Head of caudate nucleus (tissue), 42 donors: ENCODE results near the gene XPNPEP1.

Experiments used
- DNase-seq, 42 donors: peaks; one replicate each; pipeline versions ENCODE4 v3.0.0 to v3.0.0-alpha.2; 2020 to 2021; ENCODE audit warnings: mixed read lengths in 7 of 42
- intact Hi-C: fragments of 100-400 bp; cut with DNase I; formaldehyde crosslinking; loops from one replicate; pipeline ENCODE4 v1.15.0; 2022

Gene XPNPEP1

DNA sequence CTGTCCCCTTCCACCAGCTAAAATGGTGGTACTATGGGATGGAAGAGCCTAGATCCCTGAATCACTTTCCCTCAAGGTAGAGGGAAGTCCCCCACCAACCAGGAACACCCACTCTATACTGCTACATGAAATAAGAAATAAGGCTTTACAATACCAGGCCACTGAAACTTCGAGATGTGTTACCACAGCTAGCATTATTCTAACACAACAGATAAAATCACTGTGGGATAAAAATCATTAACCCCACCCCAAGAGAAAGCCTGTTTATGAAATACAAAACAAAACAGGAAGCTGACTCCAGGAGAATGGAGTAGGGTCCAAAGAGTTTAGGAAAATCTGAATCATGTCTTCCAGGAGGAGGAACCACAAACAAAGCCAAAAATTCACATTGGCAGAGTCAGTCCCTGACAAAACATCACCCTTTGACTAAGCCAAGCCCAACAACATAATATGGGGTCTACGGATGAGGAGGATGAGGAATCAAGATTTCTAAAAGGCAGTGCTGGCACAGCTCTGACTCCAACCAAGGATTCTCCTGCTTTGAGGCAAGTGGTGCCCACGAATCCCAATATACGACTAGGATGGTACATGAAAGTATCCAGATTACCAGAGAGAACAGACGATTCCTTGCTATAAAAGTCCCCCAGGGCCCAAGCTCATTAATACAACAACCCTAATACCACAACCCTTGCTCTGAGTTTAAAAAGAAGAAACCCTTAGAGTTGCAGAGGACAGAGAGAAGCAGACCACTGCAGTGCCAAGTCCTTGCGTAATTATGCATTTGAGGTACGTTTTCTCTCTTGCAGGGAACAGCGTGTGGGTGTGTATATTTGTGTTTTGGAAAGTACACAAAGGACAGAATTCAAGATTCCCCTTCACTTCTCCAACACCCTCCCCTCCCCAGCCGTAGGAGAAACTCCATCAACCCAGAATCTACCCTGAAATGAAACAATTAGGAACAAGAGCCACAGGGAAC lies 23.7 kb downstream of the XPNPEP1 start:
- intact Hi-C loops = no loop called here

DNA sequence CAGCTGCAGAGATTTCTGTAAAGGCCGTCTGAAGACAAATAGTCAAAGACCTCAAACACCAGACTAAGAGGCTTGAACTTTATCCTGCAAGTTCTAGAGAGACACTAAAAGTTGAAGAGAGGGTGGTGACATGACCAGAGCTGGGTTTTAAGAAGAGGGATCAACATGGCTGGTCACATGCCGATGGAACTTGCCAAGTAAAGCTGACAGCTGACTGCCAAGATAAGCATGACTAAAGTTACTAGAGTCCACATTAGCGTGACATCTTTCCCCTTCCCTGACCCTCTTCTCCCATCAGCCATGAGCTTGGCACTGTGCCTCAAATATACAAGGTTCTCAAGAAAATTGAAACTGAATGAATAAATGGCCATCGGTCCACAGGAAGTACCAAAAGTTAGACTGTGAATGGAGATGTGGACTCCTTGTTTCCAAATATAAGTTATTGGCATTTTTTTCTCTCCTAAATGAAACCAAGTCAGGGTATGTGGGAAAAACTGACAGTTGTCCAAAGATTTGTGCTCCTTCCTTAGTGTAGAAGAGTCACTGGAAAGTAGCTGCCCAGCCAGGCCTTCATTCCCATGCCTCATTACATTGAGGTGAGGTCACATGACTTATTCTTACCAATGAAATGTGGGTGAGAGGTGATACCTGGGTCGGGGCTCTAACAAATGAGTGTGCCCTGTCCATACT lies 24.5 kb downstream of the XPNPEP1 start:
- DNase-seq = no peak
- intact Hi-C loops = no loop called here

More for the DNA sequence above, 23.7 kb downstream of the XPNPEP1 start:
- no peak for DNase-seq

DNA sequence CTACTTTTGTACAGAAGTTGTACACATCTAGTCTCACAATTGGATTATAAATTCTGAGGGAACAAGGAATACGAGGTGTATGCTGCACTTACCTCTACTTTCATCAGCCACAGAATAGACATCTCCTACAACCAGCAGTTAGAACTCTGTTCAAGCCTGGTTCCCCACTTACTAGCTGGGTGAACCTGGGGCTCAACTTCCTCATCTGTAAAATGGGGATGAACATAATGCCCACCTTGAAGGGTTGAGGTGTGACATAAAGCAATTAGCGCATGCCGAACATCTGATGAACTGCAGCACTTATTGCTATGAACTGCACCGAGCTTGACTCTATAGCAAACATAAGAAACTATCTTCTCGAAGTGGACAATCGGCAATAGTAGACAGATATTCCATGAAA lies 25.3 kb downstream of the XPNPEP1 start:
- DNase-seq = no peak
- intact Hi-C loops = no loop called here

DNA sequence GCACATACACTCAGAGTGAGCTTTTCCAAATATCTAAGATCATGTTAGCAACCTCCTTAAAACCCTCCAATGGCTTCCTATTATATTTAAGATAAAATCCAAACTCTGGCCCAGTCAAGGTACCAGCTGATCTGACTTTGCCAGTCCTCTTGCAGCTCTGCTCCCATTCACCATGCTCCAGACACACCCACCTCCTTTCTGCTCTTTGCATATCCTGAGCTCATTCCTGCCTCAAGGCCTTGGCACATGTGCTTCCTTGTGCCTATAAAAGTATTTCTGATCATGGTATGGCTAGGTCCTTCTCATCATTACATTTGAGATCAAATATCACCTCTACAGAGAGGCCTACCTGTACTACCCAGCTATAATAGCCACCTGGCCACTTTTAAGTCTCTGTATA lies 27.5 kb downstream of the XPNPEP1 start:
- DNase-seq = peak in 3 of 42 donors; percentile 19 to 53 (median 28)
- intact Hi-C loops = no loop called here

DNA sequence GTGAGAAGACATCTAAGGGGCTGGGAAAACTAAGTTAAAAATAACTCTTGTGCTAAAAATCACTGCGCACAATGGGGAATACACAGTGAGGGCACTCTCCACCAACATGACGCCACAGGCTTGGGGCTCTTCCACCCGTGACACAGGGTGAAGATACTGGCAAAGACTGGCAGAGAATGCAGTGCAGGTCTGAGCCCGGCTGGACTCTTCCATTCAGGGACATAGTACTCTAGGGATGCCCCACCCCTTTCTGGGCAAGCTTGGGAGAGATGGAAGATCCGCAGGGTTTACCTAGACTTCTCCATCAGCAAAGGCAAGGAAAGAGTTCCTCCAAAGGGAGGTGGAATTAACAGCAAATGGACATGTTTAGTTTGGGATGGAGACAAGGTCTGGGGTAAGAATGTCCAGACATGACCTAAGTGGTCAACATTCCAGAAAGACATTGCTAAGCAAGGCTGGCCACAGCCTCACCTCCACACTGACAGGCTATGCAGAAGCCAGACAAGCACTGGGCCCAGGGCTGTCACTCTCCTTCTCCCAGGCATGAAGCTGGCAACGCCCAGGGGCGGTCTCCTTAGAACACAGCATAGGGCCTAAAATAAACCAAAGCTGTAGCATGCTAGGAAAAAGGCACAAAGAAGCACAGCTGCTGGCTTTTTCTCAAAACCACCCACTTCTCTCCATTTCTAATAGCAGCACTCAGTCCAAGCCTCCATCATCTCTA lies 28.1 kb downstream of the XPNPEP1 start:
- DNase-seq = peak in 32 of 42 donors; percentile 24 to 80 (median 56)
- intact Hi-C loops = no loop called here

DNA sequence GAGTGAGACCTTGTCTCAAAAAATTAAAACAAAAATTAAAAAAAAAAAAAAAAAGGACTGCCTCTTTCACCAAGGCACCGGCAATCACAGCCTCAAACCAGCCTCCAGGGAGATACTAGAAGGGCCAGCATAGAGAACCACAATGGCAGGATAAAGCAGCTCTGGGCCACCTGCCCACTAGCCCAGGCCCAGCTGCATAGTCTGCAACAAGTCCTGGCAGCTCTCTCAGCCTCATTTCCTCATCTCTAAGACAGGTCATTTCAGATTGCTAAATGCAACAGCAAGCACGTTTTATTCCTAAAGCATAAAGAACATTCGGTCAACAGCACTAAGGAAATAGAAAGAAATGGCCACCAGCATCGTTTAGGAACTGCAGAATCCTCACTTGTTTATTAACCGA lies 28.8 kb downstream of the XPNPEP1 start:
- intact Hi-C loops = no loop called here
- DNase-seq = peak; percentile 41 to 87 (median 70)

DNA sequence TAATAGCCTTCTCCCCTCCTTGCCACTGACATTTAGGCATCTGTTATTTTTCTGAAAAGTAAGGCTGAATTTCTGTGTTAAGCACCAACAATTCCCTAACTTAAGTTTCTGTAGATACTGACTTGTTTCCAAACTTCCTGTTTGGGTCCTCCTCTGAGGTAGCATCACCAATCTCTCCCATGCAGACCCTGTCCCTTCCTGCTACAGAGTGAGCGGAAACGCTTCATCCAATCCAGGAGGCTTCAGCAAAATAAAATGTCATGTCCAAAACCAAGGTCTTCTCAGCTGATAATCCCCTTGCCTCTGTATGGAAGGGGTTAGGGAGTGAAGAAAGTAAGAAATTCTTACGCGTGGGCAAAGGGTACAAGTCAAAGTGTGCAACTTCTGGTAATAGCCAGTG lies 29.9 kb downstream of the XPNPEP1 start:
- intact Hi-C loops = no loop called here
- DNase-seq = no peak

DNA sequence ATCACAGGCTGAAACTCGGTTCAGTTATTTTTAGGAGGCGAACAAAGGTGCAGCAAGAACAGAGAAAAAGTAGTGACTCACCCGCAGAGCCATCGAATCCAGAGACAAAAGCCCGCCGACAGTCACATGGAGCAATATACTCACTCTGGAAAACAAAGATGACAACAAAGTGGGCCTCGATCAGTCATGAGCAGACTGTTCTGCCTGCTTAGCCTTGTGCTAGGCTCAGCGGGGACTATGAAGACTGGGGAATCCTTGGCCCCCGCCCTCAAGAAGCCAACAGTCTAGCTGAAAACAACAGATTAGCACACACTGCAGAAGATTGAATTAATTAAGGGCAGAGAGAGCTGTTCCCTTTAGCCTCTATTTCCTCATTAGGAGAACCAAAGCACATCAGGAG lies 30.4 kb downstream of the XPNPEP1 start:
- intact Hi-C loops = no loop called here
- DNase-seq = peak in 41 of 42 donors; percentile 28 to 91 (median 68)

DNA sequence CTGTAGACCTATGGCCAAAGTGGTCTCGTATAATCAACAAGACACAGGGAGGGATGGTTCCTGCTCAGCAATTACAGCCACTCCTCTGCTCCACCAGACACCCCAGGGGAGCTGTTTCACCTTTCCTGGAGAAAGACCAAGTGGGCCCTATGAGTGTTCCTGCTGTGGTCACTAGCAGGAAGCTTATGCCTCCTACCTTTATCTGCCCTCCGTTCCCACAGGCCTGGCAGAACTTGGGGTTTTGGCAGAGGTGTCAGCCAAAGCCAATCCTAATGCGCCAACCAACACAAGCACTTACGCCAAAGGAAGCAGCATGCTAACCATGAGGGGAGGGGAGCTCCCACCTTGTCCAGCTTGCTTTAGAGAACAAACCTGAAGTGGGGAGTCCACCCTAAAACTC lies 31.2 kb downstream of the XPNPEP1 start:
- intact Hi-C loops = no loop called here

DNA sequence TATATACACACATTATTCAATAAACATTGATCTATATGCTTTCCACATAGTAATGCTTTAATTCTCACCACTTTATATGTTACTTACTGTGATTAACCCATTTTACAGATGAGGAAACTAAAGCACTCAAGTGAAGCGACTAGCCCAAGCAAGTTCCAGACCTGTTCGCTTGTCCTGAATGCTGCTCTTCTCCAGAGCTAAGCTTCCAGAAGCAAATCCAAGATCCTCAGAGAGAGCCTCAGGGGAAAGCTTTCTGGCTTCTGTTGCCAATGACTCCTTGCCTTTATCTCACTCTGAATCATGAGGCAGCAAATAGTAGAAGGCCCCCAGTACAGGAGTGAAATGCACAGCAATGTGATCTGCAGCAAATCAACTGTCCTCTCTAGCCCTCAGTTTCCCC lies 32.2 kb downstream of the XPNPEP1 start:
- DNase-seq = no peak
- intact Hi-C loops = no loop called here

More for the DNA sequence above, 31.2 kb downstream of the XPNPEP1 start:
- DNase-seq = no peak

DNA sequence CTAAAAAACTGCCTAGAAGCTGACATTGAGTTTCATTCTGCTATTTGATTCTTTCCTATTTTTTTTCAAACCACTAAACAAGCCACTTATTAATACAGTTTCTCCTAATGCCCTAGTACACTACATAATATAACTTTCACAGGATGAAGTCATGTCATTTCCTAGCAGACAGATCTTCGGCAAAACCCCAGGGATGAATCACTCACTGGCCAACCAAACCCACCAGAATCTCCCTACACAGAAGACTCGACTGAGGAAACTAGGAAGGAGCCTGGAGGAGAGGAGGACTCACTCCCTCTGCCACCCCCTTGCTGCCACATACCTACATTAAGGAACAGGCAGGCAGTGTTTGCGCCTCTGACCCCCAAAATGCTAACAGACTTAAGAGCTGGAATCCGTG lies 33.4 kb downstream of the XPNPEP1 start:
- DNase-seq = no peak
- intact Hi-C loops = loop anchor here (5.0 to 10.0 kb wide), 5 partner anchors 115 to 675 kb away; partner anchors contain the start of genes ADD3 and SMC3

DNA sequence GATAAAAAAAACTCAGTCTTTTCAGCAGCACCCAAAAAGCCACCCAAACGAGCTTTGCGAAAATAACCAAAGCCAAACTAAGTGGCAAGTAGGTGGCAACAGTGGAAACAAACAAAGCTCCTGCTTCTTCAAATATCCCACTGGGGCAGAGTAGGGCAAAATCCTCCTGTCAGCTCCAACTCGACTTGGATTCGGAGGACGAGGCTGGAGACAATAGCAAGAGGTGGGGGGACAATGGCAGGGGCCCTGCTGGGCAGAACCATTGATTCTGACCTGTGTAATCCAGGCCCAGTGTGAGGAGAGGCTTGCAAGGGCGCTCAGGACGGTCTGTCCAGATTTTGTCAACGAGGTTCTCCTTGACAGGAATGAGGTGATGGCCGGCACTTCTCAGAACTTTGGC lies 35.5 kb downstream of the XPNPEP1 start:
- intact Hi-C loops = loop anchor here (5.0 to 10.0 kb wide), 5 partner anchors 117 to 677 kb away; partner anchors contain the start of genes ADD3 and SMC3
- no peak for DNase-seq

DNA sequence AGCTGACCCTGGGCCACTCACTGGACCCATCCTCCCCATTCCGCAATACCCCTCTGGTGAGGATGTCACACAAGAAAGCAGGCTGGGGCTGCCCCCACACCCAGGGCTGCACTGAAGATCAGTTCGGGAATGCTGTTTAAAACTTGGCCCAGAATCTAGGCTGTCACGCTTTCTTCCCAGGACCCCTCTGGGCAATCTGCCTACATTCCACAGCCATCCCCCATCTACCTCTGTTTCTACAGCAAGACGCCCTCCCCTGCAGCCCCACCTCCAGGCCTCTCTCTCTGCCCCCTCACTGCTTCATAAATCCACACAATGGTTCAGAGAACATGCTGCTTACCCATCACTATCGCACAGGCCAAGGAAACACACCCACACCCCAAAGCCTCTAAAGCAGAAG lies 36.1 kb downstream of the XPNPEP1 start:
- peak in 26 of 42 donors; percentile 16 to 78 (median 46) for DNase-seq
- intact Hi-C loops = loop anchor here (5.0 to 10.0 kb wide), 5 partner anchors 118 to 678 kb away; partner anchors contain the start of genes ADD3 and SMC3

DNA sequence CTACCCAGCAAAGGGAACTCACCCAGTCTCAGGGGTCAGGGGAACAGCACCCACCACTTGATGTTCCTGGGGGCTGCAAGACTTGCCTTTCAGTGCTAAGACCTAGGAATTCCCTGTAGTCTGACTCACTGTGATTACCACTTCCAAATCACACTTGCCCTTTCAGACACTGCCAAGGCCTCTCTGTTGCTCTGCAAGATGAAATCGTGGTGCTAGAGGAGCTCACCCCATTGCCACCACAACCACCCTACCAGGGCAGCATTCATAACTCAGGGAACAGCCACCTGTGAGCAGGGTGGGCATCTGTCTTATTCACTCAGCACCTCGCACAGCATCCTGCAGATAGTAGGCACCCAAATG lies 36.5 kb downstream of the XPNPEP1 start:
- intact Hi-C loops = loop anchor here (5.0 to 10.0 kb wide), 5 partner anchors 118 to 678 kb away; partner anchors contain the start of genes ADD3 and SMC3
- DNase-seq = peak in 1 of 42 donors; percentile 37

DNA sequence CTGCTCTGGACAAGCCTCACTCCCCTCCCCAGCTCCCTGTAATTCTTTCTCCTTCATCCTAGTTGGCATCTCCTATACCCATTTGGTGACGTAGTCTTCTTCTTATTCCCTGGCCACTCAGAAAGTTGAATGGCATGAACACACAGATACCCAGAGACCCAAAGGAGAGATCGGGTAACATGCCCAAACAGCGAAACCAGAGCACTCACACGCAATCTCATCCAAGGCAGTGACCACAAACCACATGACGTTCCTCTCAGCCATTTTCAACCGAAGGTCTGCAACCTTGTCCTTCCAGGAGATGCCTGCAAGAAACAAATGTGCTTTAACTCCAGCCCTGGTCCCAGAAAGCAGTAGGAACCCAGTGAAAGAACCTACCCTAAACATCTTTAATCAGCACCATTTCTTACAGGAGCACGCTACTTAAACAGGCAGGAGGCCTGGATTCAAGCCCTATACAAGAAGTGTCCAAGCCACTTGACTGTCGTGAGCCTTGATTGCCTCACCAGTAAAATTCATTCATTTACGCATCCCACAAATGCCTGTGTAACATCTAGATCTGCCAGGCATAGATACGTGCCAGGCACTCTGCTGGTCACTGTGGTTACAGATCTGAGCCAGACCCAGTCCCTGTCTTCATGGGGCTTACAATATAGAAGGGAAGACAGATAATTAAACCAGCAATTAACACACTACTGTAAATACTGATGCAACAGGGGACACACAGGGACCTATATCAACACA lies 37.1 kb downstream of the XPNPEP1 start:
- no peak for DNase-seq
- intact Hi-C loops = loop anchor here (5.0 to 10.0 kb wide), 5 partner anchors 119 to 679 kb away; partner anchors contain the start of genes ADD3 and SMC3

DNA sequence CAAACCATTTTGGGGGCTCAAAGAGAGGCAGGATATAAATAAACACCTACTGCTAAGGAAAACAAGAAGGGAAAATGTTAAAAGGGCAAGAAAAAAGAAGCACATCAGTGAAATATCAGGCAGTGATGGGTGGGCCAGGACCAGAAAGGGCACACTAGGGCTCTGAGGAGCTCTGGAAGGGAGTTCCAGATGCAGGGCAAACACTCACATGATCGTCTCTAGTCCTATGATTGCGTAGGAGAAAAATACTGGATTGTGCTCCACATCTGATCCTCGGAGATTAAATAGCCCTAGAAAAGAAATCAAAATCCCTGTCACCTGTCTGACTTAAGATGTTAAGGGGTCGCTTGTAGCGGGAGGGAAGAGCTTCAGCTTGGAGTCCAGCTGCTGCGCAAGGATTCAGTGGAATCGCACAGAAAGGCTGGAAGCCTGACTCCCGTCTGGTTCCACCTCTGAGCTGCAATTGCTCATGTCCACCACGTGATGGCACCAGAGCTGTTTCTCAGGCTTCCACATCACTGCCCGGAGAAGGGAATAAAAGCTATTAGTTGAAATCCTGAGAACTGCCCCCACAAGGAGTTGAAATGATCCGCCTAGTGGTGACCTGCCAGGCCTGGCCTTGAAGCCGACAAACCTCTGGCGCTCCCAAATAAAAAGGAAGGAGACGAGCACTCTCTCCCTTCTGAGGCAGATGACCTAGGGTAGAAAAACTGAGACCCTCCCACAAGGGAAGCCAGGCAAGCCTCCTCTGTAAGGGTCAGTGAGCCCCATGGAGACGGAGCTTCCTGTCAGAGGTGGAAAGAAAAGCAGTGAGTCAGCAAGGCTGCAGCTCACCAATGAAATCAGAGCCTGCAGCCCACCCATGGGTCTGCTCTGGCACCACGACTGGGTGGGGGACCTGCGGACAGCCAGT lies 39.2 kb downstream of the XPNPEP1 start:
- peak; percentile 59 to 93 (median 80) for DNase-seq
- intact Hi-C loops = loop anchor here (10.0 kb wide), 4 partner anchors 121 to 681 kb away; partner anchors contain the start of genes ADD3 and SMC3
